ENCODE measurements around the gene CTXND2. TPM values are rescaled to one million over a fixed set of nuclear protein-coding genes. Genes with fewer than 3 reads are reported as not detected.

CTXND2 gene
- polyA plus RNA-seq, 3 donors: not detected

DNA sequence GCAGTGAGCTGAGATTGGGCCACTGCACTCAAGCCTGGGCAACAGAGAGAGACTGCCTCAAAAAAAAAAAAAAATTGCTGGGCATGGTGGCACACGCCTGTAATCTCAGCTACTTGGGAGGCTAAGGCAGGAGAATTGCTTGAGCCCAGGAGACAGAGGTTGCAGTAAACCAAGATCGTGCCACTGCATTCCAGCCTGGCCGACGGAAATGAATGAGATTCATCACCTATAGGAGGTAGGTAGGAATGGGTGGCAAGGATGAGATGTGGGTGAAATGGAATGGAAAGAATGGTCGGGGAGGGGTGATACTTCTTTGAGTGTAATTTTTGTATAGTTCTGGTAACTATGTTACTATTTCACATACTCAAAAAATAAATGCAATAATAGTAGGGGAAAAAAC lies 15.4 kb downstream of the CTXND2 start:
- Mint-ChIP-seq H3K27ac (no peak overlapping the region), H3K9me3 (peaks cover 0 to 7% (median 4%) of the 10 kb centered on the region in 7 donors), H3K4me1 (no peaks in the 10 kb centered on the region), H3K27me3 (ENCODE audit: low read depth in 3 of 3) (peaks cover 0 to 3% (median 0%) of the 10 kb centered on the region in 3 donors), H3K4me3 (no peak overlapping the region), H3K36me3 (no peaks in the 10 kb centered on the region)
- no peaks in the 10 kb centered on the region for H3K79me2 ChIP-seq (ENCODE audit: insufficient read depth, low read length)
- H3K36me3 ChIP-seq (replicated peaks in 1 of 2; ENCODE audit: control insufficient read depth in 1 of 2, insufficient read depth in 2 of 2, low read length in 2 of 2): no peaks in the 10 kb centered on the region
- H3K9ac ChIP-seq (ENCODE audit: insufficient read depth, low read length, poor library complexity, severe bottlenecking): no peak overlapping the region
- no peak overlapping the region for H3K4me2 ChIP-seq (replicated peaks; ENCODE audit: extremely low read depth, low read length, poor library complexity, severe bottlenecking)
- DNase-seq: no peak
- WGBS (ENCODE audit: insufficient coverage): 100% methylated on average over 1 of the region's 5 CpGs
- intact Hi-C loops (cut with micrococcal nuclease): no loop called here
- no peaks in the 10 kb centered on the region for H4K20me1 ChIP-seq (ENCODE audit: insufficient read depth, low read length)
- no peak overlapping the region for H2AFZ ChIP-seq (ENCODE audit: insufficient read depth, low read depth, low read length, poor library complexity, severe bottlenecking)
- no peak overlapping the region for H3K27ac ChIP-seq (ENCODE audit: low read depth in 1 of 2, low read length in 2 of 2)
- H3K27me3 ChIP-seq (ENCODE audit: control insufficient read depth in 2 of 2, insufficient read depth in 2 of 2, low read length in 2 of 2): no peaks in the 10 kb centered on the region
- TF ChIP-seq, protein P1, sequence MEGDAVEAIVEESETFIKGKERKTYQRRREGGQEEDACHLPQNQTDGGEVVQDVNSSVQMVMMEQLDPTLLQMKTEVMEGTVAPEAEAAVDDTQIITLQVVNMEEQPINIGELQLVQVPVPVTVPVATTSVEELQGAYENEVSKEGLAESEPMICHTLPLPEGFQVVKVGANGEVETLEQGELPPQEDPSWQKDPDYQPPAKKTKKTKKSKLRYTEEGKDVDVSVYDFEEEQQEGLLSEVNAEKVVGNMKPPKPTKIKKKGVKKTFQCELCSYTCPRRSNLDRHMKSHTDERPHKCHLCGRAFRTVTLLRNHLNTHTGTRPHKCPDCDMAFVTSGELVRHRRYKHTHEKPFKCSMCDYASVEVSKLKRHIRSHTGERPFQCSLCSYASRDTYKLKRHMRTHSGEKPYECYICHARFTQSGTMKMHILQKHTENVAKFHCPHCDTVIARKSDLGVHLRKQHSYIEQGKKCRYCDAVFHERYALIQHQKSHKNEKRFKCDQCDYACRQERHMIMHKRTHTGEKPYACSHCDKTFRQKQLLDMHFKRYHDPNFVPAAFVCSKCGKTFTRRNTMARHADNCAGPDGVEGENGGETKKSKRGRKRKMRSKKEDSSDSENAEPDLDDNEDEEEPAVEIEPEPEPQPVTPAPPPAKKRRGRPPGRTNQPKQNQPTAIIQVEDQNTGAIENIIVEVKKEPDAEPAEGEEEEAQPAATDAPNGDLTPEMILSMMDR (IDR thresholded peaks at IDR 0.05): no peak
- H3K4me3 ChIP-seq (replicated peaks in 1 of 3; ENCODE audit: low read depth in 2 of 3, low read length in 3 of 3): no peak overlapping the region
- no peaks in the 10 kb centered on the region for H3K9me3 ChIP-seq (replicated peaks in 1 of 2; ENCODE audit: control insufficient read depth in 1 of 2, insufficient read depth in 1 of 2, low read length in 2 of 2)
- H3K4me1 ChIP-seq (ENCODE audit: control insufficient read depth in 1 of 2, insufficient read depth in 2 of 2, low read length in 2 of 2): no peaks in the 10 kb centered on the region

DNA sequence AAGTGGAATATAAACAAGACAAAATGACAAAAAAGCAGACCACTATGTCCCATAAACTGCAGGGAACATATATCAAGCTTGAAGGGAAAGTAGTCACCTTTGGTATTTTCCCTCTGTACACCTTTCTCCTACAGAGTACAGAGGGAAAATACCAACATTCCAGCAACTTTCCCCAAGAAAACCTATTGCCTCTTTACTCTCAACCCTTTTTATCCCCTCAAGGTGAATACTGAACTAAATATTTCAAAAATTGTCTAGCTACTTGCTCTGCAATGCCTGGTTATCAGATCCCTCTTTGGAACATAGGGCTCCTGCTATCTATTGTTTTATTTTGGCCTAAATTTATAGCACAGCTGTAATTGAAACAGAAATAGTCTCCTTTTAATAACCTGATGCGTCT lies 15.8 kb downstream of the CTXND2 start:
- no peak for DNase-seq
- peaks cover 0 to 7% (median 4%) of the 10 kb centered on the region in 7 donors for H3K9me3 Mint-ChIP-seq

More for the DNA sequence above, 15.8 kb downstream of the CTXND2 start:
- H3K4me2 ChIP-seq (replicated peaks; ENCODE audit: extremely low read depth, low read length, poor library complexity, severe bottlenecking): no peak overlapping the region
- no peaks in the 10 kb centered on the region for H3K27me3 ChIP-seq (ENCODE audit: control insufficient read depth in 2 of 2, insufficient read depth in 2 of 2, low read length in 2 of 2)
- no peak overlapping the region for H3K9ac ChIP-seq (ENCODE audit: insufficient read depth, low read length, poor library complexity, severe bottlenecking)
- no peaks in the 10 kb centered on the region for H3K36me3 ChIP-seq (replicated peaks in 1 of 2; ENCODE audit: control insufficient read depth in 1 of 2, insufficient read depth in 2 of 2, low read length in 2 of 2)
- intact Hi-C loops (cut with micrococcal nuclease): no loop called here
- no peak overlapping the region for H2AFZ ChIP-seq (ENCODE audit: insufficient read depth, low read depth, low read length, poor library complexity, severe bottlenecking)
- H4K20me1 ChIP-seq (ENCODE audit: insufficient read depth, low read length): no peaks in the 10 kb centered on the region
- H3K4me3 Mint-ChIP-seq: no peak overlapping the region
- H3K9me3 ChIP-seq (replicated peaks in 1 of 2; ENCODE audit: control insufficient read depth in 1 of 2, insufficient read depth in 1 of 2, low read length in 2 of 2): no peaks in the 10 kb centered on the region
- no peaks in the 10 kb centered on the region for H3K79me2 ChIP-seq (ENCODE audit: insufficient read depth, low read length)
- no peaks in the 10 kb centered on the region for H3K36me3 Mint-ChIP-seq
- no peak overlapping the region for H3K27ac Mint-ChIP-seq
- H3K27me3 Mint-ChIP-seq (ENCODE audit: low read depth in 3 of 3): peaks cover 0 to 3% (median 0%) of the 10 kb centered on the region in 3 donors
- H3K27ac ChIP-seq (ENCODE audit: low read depth in 1 of 2, low read length in 2 of 2): no peak overlapping the region
- TF ChIP-seq, protein P1 (IDR thresholded peaks at IDR 0.05): no peak
- WGBS (ENCODE audit: insufficient coverage): no CpG with 5 or more reads among the region's 1 CpG
- no peaks in the 10 kb centered on the region for H3K4me1 ChIP-seq (ENCODE audit: control insufficient read depth in 1 of 2, insufficient read depth in 2 of 2, low read length in 2 of 2)
- no peak overlapping the region for H3K4me3 ChIP-seq (replicated peaks in 1 of 3; ENCODE audit: low read depth in 2 of 3, low read length in 3 of 3)
- H3K4me1 Mint-ChIP-seq: no peaks in the 10 kb centered on the region
